IPS DF 4.7 (cell line): Measurements from ENCODE around the gene CFAP99.

ENCODE experiments used
- DNase-seq: peaks from one replicate; pipeline ENCODE4 v3.0.0-alpha.2; 2013; ENCODE audit warnings: low spot score; ENCODE audit errors: extremely low read depth

The CFAP99 gene

GRCh38 chr4:2390784-2391421, 27.9 kb upstream of the CFAP99 start:
- DNase-seq, result no peak

DNA sequence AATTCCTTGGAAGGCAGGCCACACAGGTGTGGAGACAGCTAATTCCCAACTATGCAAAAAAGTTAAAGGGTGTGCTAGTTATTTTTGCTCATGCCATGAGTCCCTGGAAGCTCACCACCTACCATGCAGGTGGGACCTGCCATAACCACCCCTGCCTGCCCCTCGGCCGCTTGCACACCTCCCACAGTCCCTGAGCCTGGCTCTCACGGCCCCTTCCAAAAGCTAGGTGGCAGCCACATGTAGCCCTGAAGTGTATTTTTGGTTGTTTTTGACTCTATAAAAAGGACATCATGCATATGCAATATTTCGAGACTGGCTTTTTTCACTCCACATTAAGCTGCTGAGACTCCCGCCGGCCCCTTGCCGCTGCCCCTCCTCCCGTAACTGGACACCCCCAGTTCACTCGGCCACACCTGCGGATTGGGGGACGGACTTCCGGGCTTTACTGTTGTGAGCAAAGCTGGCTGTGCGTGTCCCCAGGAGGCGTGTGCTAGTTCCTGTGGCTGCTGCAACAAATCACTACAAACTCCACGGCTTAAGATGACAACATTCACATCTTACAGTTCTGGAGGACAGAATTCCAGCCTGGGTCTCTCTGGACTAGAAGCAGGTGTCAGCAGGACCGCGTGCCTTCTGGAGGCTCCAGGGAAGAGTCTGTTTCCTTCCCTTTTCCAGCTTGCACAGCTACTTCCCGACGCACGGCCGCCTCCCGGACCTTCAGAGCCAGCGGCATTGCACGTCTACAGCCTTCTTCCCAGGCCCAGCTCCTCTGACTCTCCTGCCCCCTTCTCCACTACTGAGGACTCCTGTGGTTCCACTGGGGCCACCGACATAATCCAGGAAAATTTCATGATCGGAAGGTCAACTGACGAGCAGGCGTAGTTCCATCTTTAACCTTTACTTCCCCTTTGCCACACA, 25.1 kb upstream of the CFAP99 start:
- DNase-seq, result no peak

DNA sequence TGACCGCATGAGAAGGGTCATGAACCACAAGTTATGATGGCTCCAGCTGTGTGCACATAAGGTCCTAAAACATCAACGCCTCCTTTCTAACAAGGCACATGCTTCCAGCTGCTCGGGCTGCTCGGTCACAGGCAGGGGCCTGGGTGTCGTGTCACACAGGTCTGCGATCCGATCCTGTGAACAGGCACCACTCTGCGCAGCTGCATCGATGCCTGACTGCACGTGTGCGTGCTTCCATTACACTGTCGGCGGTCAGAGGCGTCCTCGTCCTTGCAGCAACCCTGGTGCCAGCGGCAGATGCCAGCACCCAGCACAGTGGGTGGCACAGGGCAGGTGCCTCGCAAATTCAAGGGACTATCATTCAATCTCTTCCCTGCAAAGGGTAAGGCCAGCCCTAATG, 24.2 kb upstream of the CFAP99 start:
- DNase-seq, result no peak

GRCh38 chr4:2395038-2395437, 23.7 kb upstream of the CFAP99 start:
- DNase-seq, result no peak

GRCh38 chr4:2395584-2395983, 23.2 kb upstream of the CFAP99 start:
- DNase-seq, result no peak

GRCh38 chr4:2396781-2397368, 21.9 kb upstream of the CFAP99 start:
- no peak for DNase-seq

DNA sequence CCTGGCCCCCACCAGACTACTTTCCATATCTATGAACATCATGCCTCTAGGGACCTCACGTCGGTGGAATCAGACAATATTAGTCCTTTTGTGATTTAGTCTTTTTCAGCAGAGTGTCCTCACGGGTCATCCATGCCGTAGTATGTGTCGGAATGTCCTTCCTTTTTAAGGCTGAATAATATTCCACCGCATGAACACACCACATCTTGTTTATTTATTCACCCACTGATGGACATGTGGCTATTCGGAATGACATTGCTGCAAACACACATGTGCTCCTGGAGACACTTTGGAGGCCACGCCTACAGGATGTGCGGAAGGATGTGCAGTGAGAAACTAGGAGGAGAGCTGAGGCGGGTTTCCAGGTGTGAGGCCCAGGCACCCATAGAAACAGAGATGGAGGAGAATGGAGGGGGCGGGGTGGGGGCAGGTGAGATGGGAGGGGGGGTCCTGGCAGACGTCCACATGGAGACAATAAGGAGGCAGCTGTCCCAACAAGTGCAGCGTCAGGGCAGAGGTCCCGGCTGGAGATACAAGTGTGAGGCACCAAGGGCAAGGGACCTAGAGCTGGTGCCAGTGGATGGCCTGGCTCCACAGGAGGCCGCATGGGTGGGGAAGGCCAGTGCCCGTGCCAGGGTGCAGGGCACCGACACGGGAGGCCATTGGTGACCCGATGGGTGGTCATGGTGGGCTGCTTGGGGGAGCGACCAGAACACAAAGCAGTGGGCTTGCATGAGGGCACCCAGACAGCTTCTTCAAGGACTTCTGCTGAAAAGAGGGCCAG, 21.0 kb upstream of the CFAP99 start:
- no peak for DNase-seq

DNA sequence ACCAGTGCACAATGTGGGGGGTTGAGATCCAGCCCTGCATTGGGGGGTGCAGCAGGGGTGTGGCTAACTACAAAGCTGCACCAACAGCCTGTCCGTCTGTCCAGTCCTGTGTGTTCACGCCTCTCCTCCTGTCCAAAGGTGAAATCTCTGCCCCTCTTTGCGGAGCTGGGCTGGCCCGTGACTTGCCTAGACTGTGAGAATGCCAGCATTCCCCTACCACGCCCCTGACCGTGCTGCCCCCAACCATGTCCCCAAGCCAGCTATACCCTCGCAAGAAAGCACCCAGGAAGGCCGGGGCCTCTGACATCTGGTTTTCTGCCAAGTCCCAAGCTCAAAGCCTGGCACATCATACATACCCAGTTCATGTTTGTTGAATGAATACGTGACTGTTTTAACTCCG, 19.5 kb upstream of the CFAP99 start:
- no peak for DNase-seq

DNA sequence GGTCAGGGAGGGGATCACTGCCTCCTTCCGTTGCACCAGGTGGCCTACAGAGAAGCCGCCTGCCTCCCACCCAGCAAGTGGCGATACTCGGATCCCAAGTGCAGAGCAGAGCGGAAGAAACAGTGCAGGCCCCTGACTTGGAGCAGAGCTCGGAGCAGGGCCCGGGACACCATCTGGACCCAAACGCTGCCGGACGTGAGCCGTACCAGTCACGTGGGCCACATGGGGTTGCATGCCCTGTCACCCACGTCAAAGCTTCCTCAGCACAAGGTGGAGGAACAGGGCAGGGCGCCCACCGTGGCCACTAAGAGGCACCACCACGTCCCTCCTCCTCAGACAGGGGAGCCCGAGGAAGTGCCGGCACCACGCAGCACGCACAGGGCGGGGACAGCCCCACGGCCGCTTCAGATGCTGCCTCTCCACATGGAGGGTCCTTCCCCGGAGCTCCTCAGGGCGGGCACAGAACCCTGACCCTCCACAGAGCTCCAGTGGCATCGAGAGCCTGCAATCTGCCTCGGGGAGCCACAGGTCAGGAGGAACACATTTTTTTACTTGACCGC, 19.0 kb upstream of the CFAP99 start:
- DNase-seq, result no peak

- DNase-seq, result no peak
These were observed 17.7 kb upstream of the CFAP99 start for GRCh38 chr4:2400841-2401609.

DNA sequence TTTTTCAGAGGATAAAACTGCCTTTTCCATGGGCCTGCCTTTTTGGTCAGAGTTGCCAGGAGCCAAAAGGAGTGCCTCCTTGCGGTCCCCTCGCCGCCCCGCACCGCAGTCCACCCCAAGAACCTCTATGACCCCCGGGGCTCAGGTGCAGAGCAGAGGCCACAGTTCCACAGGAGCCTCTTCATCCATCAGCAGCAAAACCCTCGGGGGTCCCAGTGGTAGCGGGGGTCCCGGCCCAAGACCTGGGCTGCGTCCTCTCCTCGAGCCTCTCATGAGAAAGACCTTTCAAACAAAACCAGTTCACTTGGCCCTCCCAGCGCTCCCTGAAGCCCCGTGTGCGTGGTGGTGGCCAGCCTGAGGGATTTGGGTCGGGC, 17.2 kb upstream of the CFAP99 start:
- no peak for DNase-seq

DNA sequence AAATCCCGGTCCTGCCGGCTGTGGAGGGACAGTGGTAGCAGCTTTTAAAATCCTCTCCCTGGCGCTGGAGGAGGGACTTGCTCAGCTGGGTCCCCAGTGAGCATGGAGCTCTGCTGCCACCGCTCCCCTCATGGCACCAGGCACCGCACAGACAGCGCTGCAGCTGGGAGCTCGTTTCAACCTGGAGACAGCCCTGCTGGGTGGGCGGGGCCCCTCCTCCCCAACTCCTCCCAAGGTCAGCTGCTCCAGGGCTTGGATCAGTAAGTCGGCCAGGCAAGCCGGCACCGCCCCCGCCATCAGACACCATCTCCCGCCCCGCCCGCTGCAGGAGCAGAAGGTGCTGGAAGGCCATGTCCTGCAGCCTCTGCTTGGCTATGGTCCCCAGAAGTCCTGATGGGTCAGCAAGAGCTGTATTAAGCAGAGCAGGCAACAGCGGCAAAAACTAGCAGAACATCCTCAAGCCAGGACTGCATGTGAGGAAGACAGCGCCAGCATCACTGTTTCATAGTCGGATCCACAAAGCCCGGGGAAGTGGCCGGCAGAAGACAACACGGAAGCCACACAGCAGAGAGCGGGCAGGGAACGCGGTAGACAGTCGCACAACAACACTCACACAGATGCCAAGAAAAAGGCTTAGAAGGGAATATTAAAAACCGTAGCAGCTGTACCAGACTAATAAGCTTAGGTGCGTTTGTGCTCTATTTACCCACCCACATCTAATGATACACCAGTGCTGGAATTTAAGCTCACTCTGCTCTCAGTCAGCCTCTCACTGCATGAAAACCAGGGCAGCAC, 16.5 kb upstream of the CFAP99 start:
- no peak for DNase-seq

- no peak for DNase-seq
These were observed 15.8 kb upstream of the CFAP99 start for GRCh38 chr4:2402941-2403340.

DNA sequence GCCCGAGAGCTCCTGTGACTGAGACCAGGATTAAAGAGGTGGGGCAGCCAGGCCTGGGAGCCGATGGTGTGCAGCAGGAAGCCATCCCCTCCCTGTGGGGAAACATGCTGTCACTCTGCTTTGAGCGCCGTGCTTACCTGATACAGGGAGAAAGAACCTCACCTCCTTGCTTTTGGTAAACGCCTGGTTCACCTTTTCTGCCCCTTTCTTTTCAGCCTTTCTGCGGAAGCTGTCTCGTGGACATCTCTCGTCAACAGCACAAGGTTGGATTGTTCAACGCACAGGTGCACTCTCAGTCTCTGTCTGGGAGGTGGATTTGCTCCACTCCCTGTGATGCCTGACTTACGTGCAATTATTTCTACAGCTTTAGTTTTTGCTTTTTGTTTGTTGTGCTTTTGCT, 12.3 kb upstream of the CFAP99 start:
- no peak for DNase-seq

- no peak for DNase-seq
These were observed 11.8 kb upstream of the CFAP99 start for GRCh38 chr4:2406920-2407319.

DNA sequence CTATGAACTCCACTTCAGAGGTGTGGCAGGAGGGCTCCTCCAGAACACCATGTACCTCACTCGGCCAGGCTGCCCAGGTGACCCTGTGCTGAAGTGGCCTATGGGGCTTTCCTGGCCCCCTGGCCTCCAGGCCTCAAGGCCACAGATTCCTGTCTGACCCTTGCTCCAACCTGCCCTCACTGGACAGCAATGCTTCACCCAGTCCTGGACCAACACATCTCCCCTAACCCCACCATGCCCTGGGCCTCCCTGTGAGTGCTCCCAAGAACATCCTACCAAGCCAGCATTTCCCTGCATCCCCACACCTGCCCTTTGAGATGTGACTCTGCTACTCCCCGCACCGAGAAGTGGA, 10.8 kb upstream of the CFAP99 start:
- no peak for DNase-seq

DNA sequence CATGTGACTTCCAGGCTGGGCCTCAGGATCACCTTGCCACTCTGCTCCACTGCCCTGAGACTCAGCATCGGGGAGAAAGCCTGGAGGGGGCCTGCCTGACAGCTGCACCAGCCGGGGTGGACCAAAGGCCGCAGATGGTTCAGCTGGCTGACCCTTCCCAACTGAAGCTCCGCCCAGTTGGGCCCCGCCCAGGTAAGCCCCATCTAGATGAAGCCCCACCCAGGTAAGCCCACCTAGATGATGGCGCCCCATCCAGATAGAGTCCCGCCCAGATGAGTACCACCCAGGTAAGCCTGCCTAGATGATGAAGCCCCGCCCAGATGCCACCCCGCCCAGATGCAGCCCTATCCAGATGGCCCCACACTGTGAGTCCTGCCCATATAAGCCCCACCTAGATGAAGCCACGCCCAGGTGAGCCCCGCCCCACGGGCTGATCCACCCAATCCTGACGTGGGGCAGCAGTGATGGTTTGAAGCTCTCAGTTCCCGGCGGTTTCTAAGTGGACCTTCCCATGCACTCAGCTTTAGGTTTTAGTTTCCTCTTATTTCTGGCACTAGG, 10.3 kb upstream of the CFAP99 start:
- DNase-seq, result no peak

DNA sequence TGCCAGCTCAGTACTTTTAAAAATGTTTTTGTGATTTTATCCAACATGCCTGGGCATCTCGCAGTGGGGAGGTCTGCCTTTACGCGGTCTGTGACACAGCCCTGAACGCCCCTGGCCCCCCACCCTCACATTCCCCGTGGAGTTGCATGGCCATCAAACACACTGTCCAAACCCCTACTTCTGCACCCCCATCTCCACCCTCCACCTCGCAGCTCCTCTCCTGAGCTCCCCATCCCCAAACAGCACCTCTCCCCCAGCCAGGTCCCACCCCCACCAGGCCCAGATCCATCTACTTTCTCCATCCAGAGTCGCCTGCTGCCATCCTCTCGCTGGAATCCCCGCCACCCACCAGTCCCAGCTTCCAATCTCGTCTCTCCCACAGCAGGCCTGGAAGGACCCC, 9.8 kb upstream of the CFAP99 start:
- no peak for DNase-seq

GRCh38 chr4:2409381-2409783, 9.4 kb upstream of the CFAP99 start:
- no peak for DNase-seq
